HepG2 (cell line): ENCODE data around the gene ARHGAP22. TPM values are rescaled to one million over a fixed set of nuclear protein-coding genes. Genes with fewer than 3 reads are reported as not detected.

Experiments used
- REST ChIP-seq, 2 experiments: IDR thresholded peaks; 2 replicates each; pipeline ENCODE4 v1.6.1; 2011 to 2012; ENCODE audit warnings: low read length in 2 of 2, borderline replicate concordance in 1 of 2, low read depth in 1 of 2, mild to moderate bottlenecking in 1 of 2, moderate library complexity in 1 of 2
- ZMYM3 ChIP-seq: sonication (generic); formaldehyde crosslinking; IDR thresholded peaks from 2 replicates; pipeline ENCODE4 v1.5.1; 2020; ENCODE audit warnings: mild to moderate bottlenecking, missing genetic modification reagents
- polyA plus RNA-seq, 8 experiments: library from polyadenylated mRNA; depleted of rRNA in 3 of 8; stranded (reverse) in 7 of 8; unstranded in 1 of 8; fragments of >200 nt; fragmentation: Illumina TruSeq in 4 of 8; extraction: Trizol in 4 of 8; gene quantifications; 2 replicates each; pipeline versions ENCODE4 v1.2.1 to v1.2.3, GENCODE V29; 2011 to 2016; ENCODE audit warnings: low read depth in 4 of 8, missing spikeins in 1 of 8, mixed read lengths in 1 of 8; ENCODE audit not compliant: insufficient read depth in 1 of 8
- total RNA-seq, 5 experiments: library from RNA; depleted of rRNA; stranded (reverse); fragments of >200 nt; fragmentation: Illumina TruSeq; extraction: Trizol; gene quantifications; 2 replicates each; pipeline ENCODE4 v1.2.3, GENCODE V29; 2016; ENCODE audit warnings: low read depth in 1 of 5
- TF ChIP-seq, protein P1 (sequence below): sonication (generic); formaldehyde crosslinking; IDR thresholded peaks from 2 replicates; pipeline ENCODE4 v1.4.0; 2020; ENCODE audit warnings: mild to moderate bottlenecking, missing genetic modification reagents

Gene ARHGAP22
- total and polyA plus RNA-seq, 2 of the 13 experiments (the other 11 are each of a cell fraction or from before 2014, with no cell fraction given) = 0.08 to 0.38 TPM

DNA sequence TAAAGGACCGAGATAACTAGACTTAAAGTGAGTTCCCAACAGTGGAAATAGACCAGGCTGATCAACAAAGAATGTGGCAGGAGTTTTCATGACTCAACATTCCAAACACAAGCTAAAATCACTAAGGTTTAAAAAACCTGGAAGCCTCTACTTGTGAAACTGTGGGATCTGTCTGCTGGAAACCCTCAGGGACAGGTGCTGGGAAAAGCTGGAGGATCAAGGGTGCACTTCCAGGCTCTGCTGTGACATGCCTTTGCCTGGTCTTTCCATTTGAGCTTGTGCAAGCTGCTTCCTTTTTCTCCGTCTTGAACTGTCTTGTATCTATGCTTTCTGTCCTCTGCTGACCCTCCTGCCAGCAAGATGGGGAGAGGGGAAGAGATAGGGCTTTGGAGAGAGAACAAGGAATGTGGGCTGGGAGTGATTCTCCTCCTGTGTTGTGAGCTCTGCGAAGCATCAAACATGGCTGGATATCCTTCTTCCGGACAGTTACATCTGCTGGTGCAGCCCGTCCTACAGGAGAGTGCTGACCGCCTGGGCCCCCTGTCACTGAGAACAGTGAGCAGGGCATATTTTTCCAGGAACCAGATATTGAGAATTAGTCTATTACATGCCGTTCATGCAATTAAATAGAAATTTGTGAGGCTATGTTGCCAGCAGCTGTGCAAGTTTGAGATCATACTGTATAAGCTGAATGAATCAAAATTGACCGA lies 25.5 kb downstream of the ARHGAP22 start (continued):
- TF ChIP-seq, protein P1, sequence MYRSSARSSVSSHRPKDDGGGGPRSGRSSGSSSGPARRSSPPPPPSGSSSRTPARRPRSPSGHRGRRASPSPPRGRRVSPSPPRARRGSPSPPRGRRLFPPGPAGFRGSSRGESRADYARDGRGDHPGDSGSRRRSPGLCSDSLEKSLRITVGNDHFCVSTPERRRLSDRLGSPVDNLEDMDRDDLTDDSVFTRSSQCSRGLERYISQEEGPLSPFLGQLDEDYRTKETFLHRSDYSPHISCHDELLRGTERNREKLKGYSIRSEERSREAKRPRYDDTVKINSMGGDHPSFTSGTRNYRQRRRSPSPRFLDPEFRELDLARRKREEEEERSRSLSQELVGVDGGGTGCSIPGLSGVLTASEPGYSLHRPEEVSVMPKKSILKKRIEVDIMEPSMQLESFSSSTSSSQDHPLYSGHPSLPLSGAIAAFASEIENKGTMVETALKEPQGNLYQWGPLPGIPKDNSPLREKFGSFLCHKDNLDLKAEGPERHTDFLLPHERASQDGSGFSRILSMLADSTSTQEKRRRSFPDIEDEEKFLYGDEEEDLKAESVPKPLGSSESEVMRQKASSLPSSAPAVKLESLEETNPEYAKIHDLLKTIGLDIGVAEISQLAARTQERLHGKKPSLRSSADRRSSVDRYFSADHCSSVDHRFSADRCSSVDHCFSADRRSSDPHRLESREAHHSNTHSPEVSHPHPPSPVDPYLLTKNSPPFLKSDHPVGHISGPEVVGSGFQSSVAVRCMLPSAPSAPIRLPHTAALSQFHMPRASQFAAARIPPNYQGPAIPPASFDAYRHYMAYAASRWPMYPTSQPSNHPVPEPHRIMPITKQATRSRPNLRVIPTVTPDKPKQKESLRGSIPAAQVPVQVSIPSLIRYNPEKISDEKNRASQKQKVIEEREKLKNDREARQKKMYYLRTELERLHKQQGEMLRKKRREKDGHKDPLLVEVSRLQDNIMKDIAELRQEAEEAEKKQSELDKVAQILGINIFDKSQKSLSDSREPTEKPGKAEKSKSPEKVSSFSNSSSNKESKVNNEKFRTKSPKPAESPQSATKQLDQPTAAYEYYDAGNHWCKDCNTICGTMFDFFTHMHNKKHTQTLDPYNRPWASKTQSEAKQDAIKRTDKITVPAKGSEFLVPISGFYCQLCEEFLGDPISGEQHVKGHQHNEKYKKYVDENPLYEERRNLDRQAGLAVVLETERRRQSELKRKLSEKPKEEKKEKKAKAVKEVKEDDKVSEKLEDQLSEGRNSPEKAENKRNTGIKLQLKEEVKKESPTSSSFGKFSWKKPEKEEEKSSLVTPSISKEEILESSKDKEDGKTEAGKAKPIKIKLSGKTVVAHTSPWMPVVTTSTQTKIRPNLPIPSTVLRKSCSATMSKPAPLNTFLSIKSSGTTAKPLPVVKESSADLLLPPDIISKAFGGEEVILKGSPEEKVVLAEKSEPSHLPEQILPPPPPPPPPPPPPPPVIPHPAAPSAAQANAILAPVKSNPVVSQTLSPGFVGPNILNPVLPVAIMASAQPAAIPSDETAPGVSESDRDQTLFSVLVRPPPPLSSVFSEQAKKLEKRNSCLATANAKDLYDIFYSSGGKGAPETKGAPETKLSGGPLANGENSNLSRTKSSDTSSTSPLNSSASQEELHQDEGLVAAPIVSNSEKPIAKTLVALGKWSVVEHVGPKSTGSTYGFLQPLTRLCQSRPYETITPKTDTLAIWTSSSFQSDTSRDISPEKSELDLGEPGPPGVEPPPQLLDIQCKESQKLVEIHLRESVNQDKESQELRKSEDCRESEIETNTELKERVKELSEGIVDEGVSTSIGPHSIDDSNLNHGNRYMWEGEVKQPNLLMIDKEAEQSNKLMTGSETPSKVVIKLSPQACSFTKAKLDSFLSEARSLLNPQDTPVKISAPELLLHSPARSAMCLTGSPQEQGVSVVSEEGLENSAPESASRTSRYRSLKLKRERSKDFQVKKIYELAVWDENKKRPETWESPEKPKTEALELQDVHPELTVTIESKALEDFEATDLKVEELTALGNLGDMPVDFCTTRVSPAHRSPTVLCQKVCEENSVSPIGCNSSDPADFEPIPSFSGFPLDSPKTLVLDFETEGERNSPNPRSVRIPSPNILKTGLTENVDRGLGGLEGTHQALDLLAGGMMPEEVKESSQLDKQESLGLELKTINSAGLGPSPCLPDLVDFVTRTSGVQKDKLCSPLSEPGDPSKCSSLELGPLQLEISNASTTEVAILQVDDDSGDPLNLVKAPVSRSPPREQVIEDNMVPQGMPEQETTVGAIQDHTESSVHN = no peak
- no peak for TF ChIP-seq ZMYM3 (CRISPR knock-in tag)
- no peak for TF ChIP-seq REST (IDR thresholded peaks at IDR 0.05; ENCODE audit: borderline replicate concordance in 1 of 2, low read depth in 1 of 2, low read length in 2 of 2)
